Right forelimb (tissue), 1 donor: ENCODE data around the gene TFAP2D.

ENCODE experiments used
- DNase-seq: peaks from one replicate; pipeline ENCODE4 v3.0.0-alpha.2; 2018

The TFAP2D gene

DNA sequence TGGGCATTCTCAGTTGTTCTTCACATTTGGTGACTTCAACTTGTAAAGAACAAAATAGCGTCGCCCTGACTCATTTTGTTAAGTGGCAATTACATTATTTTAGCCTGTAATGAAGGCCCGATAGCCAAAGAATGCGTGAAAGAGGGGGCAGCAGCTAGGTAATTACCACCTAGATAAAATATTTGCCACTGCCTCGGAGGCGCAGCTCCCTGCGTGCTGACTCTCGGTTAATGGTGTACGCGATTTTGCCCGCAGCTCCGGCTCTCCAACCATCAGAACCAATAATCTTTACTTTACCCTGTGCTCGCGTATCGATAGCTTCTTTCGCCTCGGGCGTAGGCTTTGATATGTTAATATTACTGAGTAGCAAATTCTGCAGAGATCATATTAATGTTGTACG lies 8.7 kb downstream of the TFAP2D start:
- DNase-seq: no peak

DNA sequence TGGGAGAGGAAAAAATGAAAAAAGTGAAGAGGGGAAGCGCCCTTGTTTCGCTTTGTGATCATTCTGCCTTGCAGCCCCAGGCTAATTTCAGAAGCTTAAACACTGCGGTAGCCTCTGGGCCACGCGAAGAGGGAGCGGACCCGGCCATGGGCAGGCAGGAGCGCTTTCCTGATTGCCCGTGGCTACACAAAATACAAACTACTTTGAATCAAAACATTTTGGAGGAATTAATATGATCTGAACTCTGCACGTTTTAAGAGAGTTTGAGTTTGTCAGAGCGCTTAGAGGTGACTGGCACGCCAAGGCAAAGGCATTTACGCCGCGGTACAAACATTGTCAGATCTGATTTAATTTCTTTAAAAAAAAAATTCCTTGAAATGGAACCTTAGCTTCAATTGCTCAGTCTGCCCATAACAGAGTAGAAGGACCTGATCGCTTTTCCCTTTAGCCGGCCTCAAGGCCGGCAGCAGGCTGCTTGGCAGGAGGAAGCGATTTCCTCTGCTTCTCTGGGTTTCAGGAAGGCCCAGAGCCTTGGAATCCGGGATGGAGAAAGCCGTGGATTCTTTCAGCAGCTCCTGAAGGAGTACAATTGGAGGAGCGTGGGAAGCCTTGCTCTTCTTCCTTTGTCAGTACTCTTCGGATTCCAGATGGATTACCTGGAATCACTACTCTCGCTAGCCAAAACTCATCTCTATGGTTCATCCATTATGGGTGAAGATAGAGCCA lies 9.7 kb downstream of the TFAP2D start:
- DNase-seq: no peak

DNA sequence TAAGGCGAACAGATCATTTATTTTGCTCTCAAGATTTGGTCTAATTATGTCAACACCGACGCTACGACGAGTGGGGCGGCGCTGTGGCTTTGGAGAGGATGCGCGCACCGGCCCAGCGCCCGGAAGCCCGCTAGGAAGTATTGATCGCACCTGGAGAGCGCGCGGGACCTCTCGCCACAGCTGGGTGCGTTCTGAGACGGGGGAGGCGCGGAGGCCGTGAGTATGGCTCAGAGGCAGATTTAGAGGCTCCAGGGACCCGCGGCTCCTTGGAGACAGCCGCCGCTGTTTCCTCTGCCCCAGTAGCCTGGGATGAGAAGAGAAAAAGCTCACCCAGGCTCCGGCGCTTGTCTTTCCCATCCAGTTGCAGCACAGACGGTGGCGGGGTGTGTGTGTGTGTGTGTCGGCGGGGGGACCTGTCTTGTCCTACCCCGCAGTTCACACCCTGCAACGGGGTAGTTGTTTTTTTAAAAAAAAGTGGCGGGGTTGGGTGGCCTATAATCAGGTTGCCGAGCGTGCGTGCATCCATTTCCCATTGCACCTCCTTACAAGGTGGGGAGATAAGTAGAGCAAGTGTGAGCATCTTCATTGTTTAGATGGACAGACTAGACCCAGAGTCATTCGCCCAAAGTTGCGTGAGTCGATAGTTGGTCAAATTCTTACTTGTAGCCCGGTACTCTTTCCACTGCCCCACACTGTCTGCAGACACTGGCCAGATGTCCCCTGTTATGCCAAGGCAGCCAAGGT lies 11.2 kb downstream of the TFAP2D start:
- DNase-seq: no peak

DNA sequence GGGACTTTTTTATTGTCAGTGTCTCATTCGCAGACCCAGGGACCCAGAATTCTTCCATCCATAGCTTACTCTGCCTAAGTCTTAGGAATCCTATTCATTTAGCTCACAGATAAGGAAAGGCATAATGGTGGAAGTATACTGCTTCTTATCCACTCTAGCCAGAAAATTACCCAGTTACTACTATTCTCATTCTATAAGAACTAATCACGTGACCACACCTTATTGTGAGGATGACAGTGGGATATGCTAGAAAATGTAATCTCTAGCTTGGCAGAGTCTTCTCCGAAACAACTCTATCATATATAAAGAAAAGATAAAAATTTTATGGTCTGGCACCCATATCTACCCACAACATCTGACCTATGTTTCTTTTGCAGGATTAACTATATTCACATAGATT lies 21.2 kb downstream of the TFAP2D start:
- no peak for DNase-seq

DNA sequence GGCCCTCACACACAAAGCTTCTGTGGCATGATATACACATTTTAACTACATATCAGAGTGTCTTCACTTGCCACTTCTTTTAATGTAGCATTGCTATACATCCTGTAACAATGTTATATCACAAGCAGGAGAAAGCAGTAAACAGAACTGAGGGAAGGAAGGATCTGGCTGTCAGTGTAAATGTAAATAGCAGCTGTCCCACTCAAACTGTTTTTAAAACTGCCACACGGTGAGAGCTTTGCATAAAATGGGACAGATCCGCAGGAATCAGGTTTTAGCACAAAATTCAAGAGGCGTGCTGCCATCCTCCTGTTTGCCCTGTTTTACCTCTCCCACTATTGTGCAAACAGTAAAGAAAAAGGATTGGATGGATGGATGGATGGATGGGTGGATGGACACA lies 28.8 kb downstream of the TFAP2D start:
- DNase-seq: no peak

DNA sequence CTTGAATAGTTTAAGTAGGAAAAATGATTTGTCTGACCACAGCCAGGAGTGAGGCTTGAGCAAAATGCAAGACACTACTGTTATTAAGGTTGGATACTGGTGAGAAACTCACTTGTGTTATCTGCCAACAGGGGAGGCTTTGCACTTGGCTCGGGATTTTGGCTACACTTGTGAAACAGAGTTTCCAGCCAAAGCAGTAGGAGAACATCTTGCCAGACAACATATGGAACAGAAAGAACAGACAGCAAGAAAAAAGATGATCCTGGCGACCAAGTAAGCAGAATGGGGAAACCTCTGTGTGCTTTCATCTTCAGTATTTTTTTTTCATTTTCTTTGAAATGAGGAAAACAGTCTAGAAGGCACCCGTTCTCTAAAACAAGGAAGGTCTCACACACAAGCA lies 31.6 kb downstream of the TFAP2D start:
- no peak for DNase-seq

DNA sequence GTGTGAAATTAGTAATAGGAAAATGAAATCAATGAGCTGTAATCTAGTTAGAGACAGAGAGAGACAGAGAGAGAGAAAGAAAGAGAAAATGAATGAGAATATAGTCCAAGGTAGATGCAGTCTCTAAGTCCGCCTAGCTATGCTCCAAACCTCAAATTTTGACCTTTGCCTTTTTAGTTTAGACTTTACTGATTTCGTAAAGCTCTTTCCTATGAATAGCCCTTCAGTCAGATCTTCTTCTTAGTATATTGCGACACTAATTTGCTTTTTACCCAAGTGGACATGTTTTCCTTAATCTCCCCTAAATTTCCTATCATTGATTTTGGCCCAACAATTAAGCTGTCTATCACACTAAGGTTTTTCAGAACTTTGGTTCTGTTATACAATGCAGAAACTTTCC lies 49.5 kb downstream of the TFAP2D start:
- DNase-seq: no peak

DNA sequence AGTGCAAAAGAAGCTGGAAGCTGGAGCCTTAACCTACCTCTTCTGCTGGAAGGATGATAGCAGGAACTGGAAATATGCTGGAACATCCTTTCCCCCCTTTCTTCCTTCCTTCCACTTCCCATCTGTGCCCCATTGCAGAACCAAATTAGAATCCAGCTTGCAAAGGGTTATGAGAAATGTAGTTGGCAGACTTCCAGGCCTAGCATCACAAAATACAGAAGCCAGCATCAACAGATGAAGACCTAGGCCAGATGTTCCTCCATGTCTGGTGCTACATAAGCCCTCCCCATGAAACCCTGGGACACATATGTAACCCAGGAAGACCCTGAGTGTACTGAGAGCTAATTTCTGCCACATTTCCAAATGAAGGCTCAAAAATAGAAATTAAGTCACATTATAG lies 65.4 kb downstream of the TFAP2D start:
- no peak for DNase-seq

DNA sequence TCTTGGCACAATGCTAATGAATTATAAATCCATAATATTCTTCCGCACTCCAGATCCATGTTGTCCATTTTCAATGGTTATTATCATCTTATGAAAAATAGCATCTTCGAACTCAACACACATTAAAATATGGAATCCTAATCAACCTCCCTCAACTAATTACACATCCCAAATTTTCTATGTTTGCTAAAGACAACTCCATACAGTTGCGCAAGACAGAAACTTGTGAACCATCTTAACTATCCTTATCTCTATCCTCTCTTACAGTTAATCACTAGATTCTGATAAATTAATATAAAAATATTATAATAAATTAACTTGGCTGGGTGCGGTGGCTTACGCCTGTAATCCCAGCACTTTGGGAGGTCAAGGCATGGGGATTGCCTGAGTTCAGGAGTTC lies 67.1 kb downstream of the TFAP2D start:
- DNase-seq: no peak

DNA sequence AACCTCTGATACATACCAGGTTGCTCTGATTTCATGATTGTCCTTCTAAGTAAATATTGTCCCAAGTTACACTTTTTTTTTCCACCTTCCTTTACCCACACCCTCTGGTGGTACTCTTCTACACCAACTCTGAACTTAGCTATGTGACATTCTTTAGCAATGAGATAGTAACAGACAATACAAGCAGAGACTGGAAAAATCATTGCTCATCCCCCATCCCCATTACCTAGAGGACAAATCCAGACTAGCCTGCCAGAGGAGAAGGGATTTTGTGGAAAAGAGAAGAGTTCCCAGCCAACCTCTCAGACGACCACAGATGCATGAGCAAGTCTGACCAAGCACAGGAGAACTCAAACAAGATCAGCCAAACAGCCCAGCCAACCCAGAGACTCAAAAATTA lies 72.6 kb downstream of the TFAP2D start:
- DNase-seq: no peak

DNA sequence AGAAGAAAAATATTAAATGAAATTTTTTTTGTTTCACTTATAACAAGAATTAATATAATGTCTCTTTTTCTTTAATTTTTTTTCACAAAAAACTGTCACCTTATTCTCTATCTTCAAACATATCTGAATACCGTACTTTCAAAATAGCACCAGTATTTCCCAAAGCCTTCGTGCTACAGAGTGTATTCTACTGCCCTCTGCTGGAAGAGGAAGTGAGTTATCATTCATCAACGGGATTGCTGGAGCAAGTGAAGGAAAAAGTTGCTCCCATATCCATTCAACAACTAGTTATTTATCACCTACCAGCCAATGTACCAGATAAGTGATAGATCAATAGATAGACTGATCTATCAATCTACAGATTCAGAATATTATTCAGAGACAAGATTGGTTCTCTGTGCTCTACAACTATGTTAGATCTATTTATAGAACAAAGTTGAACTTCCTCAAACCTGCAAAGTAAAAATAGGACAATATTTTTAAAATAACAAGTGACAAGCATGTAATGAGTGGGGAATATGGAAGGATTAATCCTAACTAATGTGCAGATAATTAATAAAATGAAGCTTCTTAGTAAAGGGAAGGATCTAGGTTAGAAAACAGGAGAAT lies 78.7 kb downstream of the TFAP2D start:
- no peak for DNase-seq

DNA sequence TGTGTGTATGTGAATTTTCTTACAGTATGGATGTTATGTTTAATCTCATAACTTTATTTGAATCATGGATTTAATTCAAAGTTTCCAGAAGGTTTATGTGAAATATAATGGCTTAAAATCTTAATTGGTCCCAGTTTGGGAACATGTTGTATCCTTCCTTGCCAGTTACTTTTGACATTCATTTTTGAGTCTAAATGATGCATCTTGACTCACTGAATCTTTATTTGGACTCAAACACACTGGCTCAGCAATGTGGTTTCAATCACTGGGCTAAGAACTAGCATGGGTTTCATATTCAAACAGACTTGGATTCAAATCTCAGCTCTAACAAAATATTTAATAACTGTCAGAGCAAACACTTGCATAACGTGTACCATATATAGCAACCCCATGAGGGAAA lies 79.4 kb downstream of the TFAP2D start:
- DNase-seq: no peak

DNA sequence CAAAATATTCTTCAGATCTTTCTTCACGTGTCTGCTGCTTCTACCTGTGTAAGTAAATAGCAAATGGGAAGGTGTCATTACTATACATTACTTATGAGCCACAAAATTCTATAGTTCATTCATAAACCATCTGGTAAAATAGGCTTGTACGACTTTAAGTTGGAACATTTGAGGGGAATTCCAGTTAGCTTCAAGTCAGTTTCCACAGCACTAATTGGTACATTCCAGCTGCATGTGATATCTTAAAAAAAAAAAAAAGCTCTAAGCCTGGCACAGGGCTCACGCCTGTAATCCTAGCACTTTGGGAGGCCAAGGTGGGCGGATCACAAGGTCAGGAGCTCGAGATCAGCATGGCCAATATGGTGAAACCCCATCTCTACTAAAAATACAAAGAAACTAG lies 82.2 kb downstream of the TFAP2D start:
- no peak for DNase-seq

DNA sequence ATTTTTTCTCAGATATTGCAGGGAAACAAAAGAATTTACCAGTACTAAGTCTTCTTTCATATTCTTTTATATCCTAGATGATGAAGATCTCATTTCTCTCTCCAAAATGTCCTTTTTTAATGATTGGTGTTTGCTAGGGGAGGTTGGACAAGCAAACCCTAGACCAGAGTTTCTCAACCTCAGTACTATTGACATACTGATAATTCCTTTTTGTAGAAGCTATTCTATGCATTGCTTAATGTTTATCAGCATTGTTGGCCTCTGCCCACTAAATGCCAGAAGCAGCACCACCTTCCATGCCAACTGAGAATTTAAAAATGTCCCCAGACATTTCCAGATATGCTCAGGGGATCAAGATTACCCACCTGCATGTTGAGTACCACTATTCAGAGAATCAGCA lies 91.0 kb downstream of the TFAP2D start:
- DNase-seq: no peak

DNA sequence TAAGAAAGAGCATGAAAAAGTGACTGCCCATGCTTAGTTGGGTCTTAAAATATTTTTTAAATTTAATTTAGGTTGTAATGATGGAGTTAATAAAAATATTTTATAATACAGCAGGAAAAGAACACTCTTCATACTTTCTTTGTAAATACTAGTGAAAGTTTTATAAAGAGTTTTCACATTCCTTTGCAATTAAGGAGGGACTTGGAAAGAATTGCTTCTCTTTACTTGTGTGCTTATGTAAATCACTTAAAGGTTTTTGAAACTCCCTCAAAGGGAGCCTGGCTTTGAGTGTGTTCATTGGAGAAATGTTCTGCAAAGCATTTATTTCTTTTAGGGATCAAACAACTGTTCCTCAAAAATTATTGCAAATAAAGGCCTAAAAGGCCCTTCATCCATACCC lies 93.7 kb downstream of the TFAP2D start:
- DNase-seq: no peak

DNA sequence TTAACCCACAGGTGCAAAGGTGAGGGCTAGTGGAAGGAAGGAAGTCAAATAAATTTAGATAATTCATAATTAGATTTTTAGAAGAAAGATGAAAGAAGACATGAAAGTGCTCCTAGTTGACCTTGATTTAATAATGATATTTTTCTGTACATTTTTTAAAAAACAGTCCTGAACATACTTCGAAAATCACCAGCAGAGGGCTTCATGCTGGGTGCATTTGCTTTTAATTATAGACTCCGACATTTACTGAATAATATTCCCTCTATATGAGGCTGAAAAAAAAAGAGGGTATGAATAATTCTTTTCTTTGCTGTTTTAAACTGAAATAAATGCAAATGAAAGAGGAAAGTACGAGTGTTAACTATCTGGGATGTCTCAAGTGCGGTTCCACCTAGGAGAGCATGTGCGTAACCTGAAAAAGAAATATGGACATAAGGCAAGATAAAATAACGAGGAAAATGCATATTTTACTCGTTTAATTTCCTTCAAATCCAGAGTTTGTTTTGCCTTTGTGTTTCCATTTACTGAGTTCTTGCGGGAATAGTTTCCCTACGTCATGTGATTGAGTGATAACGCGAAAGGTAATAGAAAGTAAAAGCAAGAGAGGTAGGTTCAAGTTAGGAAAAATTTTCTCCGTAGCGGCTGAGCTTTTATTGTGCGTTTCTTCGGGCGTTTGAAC lies 102.2 kb downstream of the TFAP2D start:
- no peak for DNase-seq

DNA sequence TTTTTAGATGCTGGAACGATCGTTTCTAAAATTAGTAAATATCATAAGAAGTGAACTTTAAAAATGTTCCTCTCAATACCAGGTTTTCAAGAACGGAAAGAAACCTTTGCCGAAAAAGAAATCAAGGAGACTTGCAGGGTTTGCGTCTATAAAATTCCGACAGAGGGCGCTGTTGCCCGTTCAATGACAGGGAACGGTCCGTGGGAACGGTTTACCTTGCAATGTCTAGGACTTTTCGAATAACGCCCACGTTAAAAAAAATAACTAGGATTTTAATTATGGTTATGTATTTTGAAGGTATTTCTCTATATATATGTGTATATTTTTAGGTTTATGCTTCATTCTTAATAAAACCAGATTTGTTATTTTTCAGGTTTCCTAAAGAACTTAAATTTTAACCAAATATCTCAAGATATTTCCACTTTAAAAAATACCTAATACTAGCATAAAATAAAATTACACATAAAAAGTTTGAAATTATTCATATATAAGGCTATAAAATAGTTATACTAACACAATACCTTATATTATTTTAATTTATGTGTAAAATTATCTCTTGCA lies 102.9 kb downstream of the TFAP2D start:
- DNase-seq: peak; percentile 85

DNA sequence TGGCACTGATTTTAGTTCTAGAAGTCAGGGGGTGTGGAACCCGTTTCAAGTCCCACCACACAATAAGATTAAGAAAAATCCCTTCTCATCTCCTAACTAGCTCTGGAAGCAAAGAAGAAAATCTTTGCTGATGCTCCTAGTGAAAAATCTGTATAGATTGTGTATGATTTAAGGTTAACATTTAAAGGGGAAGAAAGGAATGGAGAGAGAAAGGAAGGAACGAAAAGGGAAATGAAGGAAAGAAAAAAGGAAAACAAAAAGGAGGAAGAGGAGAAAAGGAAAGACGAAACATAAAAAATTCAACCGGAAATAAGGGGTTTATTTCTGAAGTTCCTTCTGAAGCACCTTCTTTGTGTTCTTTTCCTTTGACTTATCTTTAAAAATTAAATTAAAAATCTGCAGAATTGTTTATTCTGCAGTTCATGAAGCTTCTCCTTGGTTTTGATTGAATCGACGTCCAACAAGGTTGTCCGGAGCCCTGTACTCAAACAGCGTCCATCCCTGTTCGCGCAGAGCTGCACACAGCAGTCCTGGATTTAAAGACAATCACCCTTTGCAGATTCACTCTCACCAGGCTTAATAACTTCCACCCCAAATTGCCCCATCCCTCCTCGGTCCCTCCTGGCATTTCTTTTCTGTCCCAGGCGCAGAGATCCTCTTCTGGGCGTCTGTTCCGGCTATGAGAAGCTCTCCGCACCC lies 103.8 kb downstream of the TFAP2D start:
- no peak for DNase-seq

DNA sequence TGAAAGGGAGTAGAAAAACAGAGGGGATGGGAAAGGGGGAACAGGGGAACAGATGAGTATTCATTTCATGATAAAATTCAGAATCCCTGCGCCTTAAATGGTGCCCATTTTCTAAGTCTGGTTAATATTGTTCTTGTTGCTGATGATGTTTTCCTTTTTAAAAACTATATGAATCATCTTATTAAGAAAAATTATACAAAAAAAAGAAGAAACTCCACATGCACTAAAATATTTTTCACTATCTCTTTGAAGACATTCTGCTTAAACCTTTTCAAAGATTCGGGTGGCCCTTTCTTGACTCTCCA lies 104.3 kb downstream of the TFAP2D start:
- no peak for DNase-seq

DNA sequence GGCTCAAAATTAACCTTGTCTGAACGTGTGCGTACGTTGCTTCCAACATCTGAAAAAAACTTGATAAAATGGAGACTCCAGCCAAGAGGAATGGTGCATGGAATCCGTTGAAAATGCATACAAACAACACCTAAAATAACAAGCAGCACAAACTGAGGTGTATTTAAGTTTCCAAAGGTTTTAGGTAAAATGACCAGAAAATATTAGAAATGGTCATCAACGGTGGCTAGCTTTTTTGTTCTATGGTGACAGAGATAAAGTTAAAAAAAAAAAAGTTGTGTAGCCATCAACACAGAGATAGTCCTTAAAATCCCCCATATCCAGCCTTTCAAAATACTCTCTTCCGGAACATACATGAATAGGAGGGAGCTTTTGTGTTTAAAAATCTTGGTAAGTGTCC lies 104.7 kb downstream of the TFAP2D start:
- no peak for DNase-seq

DNA sequence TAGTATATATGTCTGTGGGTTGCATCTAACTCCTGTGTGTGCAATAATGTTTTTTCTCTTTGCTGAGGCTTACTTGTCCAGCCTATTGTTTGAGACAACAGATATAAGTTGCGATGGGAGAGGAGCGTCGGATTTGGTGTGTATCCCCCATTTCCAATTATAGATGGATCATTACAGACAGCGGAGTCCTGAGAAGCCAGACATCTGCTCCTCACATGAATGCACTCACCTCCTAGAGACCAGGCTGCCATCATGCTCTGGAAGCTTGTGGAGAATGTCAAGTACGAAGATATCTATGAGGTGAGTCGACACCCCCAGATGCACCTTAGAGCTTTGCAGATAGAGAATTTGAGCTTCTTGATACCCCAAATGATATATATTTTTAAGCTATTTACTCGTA lies 105.3 kb downstream of the TFAP2D start, which contains the start of gene TFAP2B:
Gene TFAP2B, plus strand, starts transcription at position 199 of the 400 bp plus-strand sequence. Its CDS starts 21 bp downstream, at position 220.
- DNase-seq: no peak

DNA sequence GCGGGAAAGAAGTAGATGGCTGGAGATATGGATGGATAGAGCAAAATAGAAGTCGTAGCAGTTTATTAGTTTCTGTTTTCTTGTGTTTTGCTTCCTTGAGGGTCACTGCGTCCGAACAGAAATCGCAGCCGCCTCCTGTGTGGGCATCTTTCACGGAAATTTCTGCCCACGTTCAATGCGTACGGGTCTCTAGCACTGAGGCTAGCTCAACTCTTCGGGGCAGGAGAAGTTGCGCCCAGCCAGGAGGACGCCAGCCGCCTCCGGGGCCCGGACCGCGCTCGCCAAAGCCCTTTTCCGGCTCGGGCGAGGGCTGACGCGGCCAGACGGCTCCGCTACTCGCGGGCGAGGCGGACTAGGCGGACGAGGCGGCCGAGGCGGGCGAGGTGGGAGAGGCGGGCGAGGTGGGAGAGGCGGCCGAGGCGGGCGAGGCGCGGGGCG lies 106.2 kb downstream of the TFAP2D start:
- DNase-seq: no peak
